ENCODE measurements around the gene PTPRT. TPM values are rescaled to one million over a fixed set of nuclear protein-coding genes. Genes with fewer than 3 reads are reported as not detected.

The PTPRT gene
- total RNA-seq, 1 experiment from 2014 or later = 0.13 TPM

GRCh38 chr20:43037605-43038309 is 151.9 kb downstream of the PTPRT start:
- Mint-ChIP-seq H3K4me1 (peaks cover 1 to 20% of the 10 kb centered on the region in 2 experiments; a peak in 3 of 4 replicates), H3K36me3 (ENCODE audit: insufficient read depth in 1 of 3, low read depth in 3 of 3) (no peaks in the 10 kb centered on the region), H3K4me3 (no peak overlapping the region), H3K9me3 (no peaks in the 10 kb centered on the region), H3K27ac (no peak overlapping the region), H3K27me3 (ENCODE audit: low read depth) (peaks cover 30% of the 10 kb centered on the region)
- no peaks in the 10 kb centered on the region for H3K27me3 ChIP-seq (ENCODE audit: insufficient read depth, low read length)
- DNase-seq = no peak
- no peak overlapping the region for H2BK12ac ChIP-seq (ENCODE audit: insufficient read length, low read depth, low read length)
- no peak overlapping the region for H2BK20ac ChIP-seq (ENCODE audit: low read depth, low read length, poor library complexity, severe bottlenecking)
- no peak overlapping the region for H2BK15ac ChIP-seq (ENCODE audit: low read depth, low read length)
- no peak overlapping the region for H2AFZ ChIP-seq (ENCODE audit: low read length)
- no peak overlapping the region for H3K4me2 ChIP-seq (ENCODE audit: insufficient read depth, insufficient read length, low read length)
- H4K91ac ChIP-seq (ENCODE audit: insufficient read length, low read depth, low read length) = no peak overlapping the region
- TF ChIP-seq CTCF (conservative IDR thresholded peaks at IDR 0.05) = no peak
- H3K23ac ChIP-seq (ENCODE audit: insufficient read length, low read depth, low read length) = no peak overlapping the region
- H3K56ac ChIP-seq (ENCODE audit: insufficient read length, low read depth, low read length) = no peak overlapping the region
- no peak overlapping the region for H3K4ac ChIP-seq (ENCODE audit: low read depth, low read length)
- H3K14ac ChIP-seq (ENCODE audit: insufficient read depth, low read length) = no peak overlapping the region
- H4K8ac ChIP-seq (replicated peaks; ENCODE audit: insufficient read length, low read depth, low read length) = no peak overlapping the region
- H3K9ac ChIP-seq (ENCODE audit: extremely low read depth, insufficient read length, low read length) = no peak overlapping the region
- peaks cover 2% of the 10 kb centered on the region for H3K9me3 ChIP-seq (ENCODE audit: control insufficient read depth, low read depth, low read length)
- no peaks in the 10 kb centered on the region for H3K79me1 ChIP-seq (ENCODE audit: insufficient read depth, low read depth, low read length, poor library complexity, severe bottlenecking)
- no peaks in the 10 kb centered on the region for H3K23me2 ChIP-seq (ENCODE audit: insufficient read length, low read depth, low read length, poor library complexity, severe bottlenecking)
- no peak overlapping the region for H2BK5ac ChIP-seq (ENCODE audit: insufficient read length, low read length)
- H2BK120ac ChIP-seq (ENCODE audit: low read depth, low read length, poor library complexity, severe bottlenecking) = no peak overlapping the region
- H3T11ph ChIP-seq (ENCODE audit: low read length) = no peak overlapping the region
- H4K5ac ChIP-seq (ENCODE audit: insufficient read length, low read depth, low read length) = no peak overlapping the region
- no CpG with 5 or more reads among the region's 6 CpGs for WGBS (ENCODE audit: extremely low coverage, insufficient read length, low lambda C conversion rate)
- no peaks in the 10 kb centered on the region for H4K20me1 ChIP-seq (ENCODE audit: control insufficient read depth, insufficient read depth, insufficient read length)
- no peaks in the 10 kb centered on the region for H3K4me1 ChIP-seq (ENCODE audit: insufficient read depth, low read length)
- no peak overlapping the region for H3K18ac ChIP-seq (ENCODE audit: insufficient read length, low read depth, low read length)
- no peaks in the 10 kb centered on the region for H3K79me2 ChIP-seq (ENCODE audit: insufficient read depth, low read length)
- no peak overlapping the region for H2AK5ac ChIP-seq (ENCODE audit: insufficient read length, low read length)
- H3K27ac ChIP-seq (ENCODE audit: insufficient read length, low read depth, low read length) = no peak overlapping the region
